Ishikawa (cell line): ENCODE data around the gene JPH3.

ENCODE experiments used
- CEBPB ChIP-seq: IDR thresholded peaks from 2 replicates; pipeline ENCODE4 v1.6.1; 2012
- EP300 ChIP-seq: IDR thresholded peaks from 2 replicates; pipeline ENCODE4 v1.6.1; 2012; ENCODE audit warnings: borderline replicate concordance
- FOXM1 ChIP-seq: IDR thresholded peaks from 2 replicates; pipeline ENCODE4 v1.6.1; 2012; ENCODE audit warnings: low read depth, borderline replicate concordance
- NFIC ChIP-seq: IDR thresholded peaks from 2 replicates; pipeline ENCODE4 v1.6.1; 2012
- RAD21 ChIP-seq: IDR thresholded peaks from 2 replicates; pipeline ENCODE4 v1.6.1; 2012; ENCODE audit warnings: low read depth
- YY1 ChIP-seq: IDR thresholded peaks from 2 replicates; pipeline ENCODE4 v1.6.1; 2012; ENCODE audit warnings: low read depth

- TF ChIP-seq YY1 (no peak), FOXM1 (no peak), EP300 (no peak), RAD21 (no peak), NFIC (no peak), CEBPB (no peak)
Observed at GRCh38 chr16:87671221-87671620, 68.9 kb downstream of the JPH3 start.
